GM23248 (cell line): ENCODE measurements around the gene PKD1. TPM values are rescaled to one million over a fixed set of nuclear protein-coding genes. Genes with fewer than 3 reads are reported as not detected.

Experiments used
- DNase-seq: peaks from one replicate; pipeline ENCODE4 v3.0.0-alpha.2; 2015
- H2AFZ ChIP-seq: fragments of 200-600 bp; sonication (generic); 2 replicates; pipeline ENCODE4 v1.6.1; 2016; ENCODE audit warnings: antibody characterized with exemption
- H3F3A ChIP-seq: fragments of 200-600 bp; sonication (generic); 2 replicates; pipeline ENCODE4 v1.6.1; 2016; ENCODE audit warnings: mild to moderate bottlenecking, antibody characterized with exemption, mixed run types; ENCODE audit not compliant: insufficient read depth
- H3K27ac ChIP-seq: fragments of 200-600 bp; sonication (generic); 2 replicates; pipeline ENCODE4 v1.5.1; 2016; ENCODE audit warnings: mild to moderate bottlenecking
- H3K27me3 ChIP-seq: fragments of 200-600 bp; sonication (generic); replicated peaks from 2 replicates; pipeline ENCODE4 v1.6.1; 2016; ENCODE audit warnings: mild to moderate bottlenecking; ENCODE audit not compliant: insufficient read depth
- H3K36me3 ChIP-seq: fragments of 200-600 bp; sonication (generic); 2 replicates; pipeline ENCODE4 v1.6.1; 2016; ENCODE audit warnings: low read depth, mild to moderate bottlenecking
- H3K4me1 ChIP-seq: fragments of 200-600 bp; sonication (generic); 2 replicates; pipeline ENCODE4 v1.6.1; 2016; ENCODE audit warnings: mild to moderate bottlenecking; ENCODE audit not compliant: insufficient read depth
- H3K4me2 ChIP-seq: fragments of 200-600 bp; sonication (generic); one replicate; pipeline ENCODE4 v1.6.1; 2016; ENCODE audit warnings: mild to moderate bottlenecking; ENCODE audit not compliant: unreplicated experiment
- H3K4me3 ChIP-seq: fragments of 200-600 bp; sonication (generic); 2 replicates; pipeline ENCODE4 v1.5.1; 2016; ENCODE audit warnings: mild to moderate bottlenecking
- H3K79me2 ChIP-seq: fragments of 200-600 bp; sonication (generic); 2 replicates; pipeline ENCODE4 v1.6.1; 2016; ENCODE audit warnings: mild to moderate bottlenecking; ENCODE audit not compliant: insufficient read depth
- H3K9ac ChIP-seq: fragments of 200-600 bp; sonication (generic); 2 replicates; pipeline ENCODE4 v1.6.1; 2016; ENCODE audit warnings: mild to moderate bottlenecking
- H3K9me2 ChIP-seq: fragments of 200-600 bp; sonication (generic); 2 replicates; pipeline ENCODE4 v1.6.1; 2016; ENCODE audit warnings: mixed run types, mild to moderate bottlenecking, moderate library complexity; ENCODE audit not compliant: insufficient read depth
- H3K9me3 ChIP-seq: fragments of 200-600 bp; sonication (generic); one replicate; pipeline ENCODE4 v1.6.1; 2017; ENCODE audit warnings: low read depth
- H4K20me1 ChIP-seq: fragments of 200-600 bp; sonication (generic); 2 replicates; pipeline ENCODE4 v1.6.0; 2016; ENCODE audit not compliant: insufficient read depth
- EZH2 ChIP-seq: fragments of 200-600 bp; sonication (generic); IDR thresholded peaks from 2 replicates; pipeline ENCODE4 v1.6.1; 2018; ENCODE audit warnings: antibody characterized with exemption, mild to moderate bottlenecking; ENCODE audit not compliant: insufficient read depth, poor library complexity, severe bottlenecking
- EZH2phosphoT487 ChIP-seq: fragments of 200-600 bp; sonication (generic); IDR thresholded peaks from 2 replicates; pipeline ENCODE4 v1.6.1; 2018; ENCODE audit warnings: antibody characterized with exemption, moderate library complexity, mild to moderate bottlenecking, low read depth; ENCODE audit not compliant: insufficient read depth
- WGBS, 2 experiments: methylation state at CpG; one replicate each; pipeline ENCODE4 v1.1.6; 2015 to 2017; ENCODE audit warnings: low lambda C conversion rate in 2 of 2, low coverage in 1 of 2; ENCODE audit errors: missing lambda C conversion rate in 2 of 2; 5-methylcytosine and 5-hydroxymethylcytosine counted together
- in situ Hi-C: fragments of 300-500 bp; cut with MboI; formaldehyde crosslinking; loops from 2 replicates; pipeline ENCODE4 v1.15.0; 2020
- polyA plus RNA-seq: library from polyadenylated mRNA; unstranded; fragments of >200 nt; fragmentation: Nextera tagmentation; extraction: Ambion mirVana; gene quantifications from 2 replicates; pipeline ENCODE4 v1.2.1, GENCODE V29; 2016
- total RNA-seq: library from RNA; depleted of rRNA; stranded (reverse); fragments of >200 nt; shearing (Covaris generic); gene quantifications from 2 replicates; pipeline ENCODE4 v1.2.3, GENCODE V29; 2014

The PKD1 gene
- total and polyA plus RNA-seq, 2 experiments from 2014 or later, result 48.4 to 201 TPM

- no peaks in the 10 kb centered on the region for H3F3A ChIP-seq
- no peak overlapping the region for H3K27ac ChIP-seq
- H3K4me3 ChIP-seq, result no peak overlapping the region
- no peaks in the 10 kb centered on the region for H3K27me3 ChIP-seq
- in situ Hi-C loops, result no loop called here
- H2AFZ ChIP-seq, result no peak overlapping the region
- H3K9me2 ChIP-seq, result no peaks in the 10 kb centered on the region
- H3K9me3 ChIP-seq, result no peaks in the 10 kb centered on the region
- no peak overlapping the region for H3K9ac ChIP-seq
- no peaks in the 10 kb centered on the region for H3K79me2 ChIP-seq
- 92 to 93% methylated on average over 20 to 22 of the region's 24 CpGs for WGBS, 2 experiments
- TF ChIP-seq EZH2 (no peak), EZH2phosphoT487 (no peak)
- H3K4me1 ChIP-seq, result no peaks in the 10 kb centered on the region
- no peak overlapping the region for H3K4me2 ChIP-seq
- no peaks in the 10 kb centered on the region; the same call in 1 of the 2 replicates for H3K36me3 ChIP-seq
- H4K20me1 ChIP-seq, result no peaks in the 10 kb centered on the region
- no peak for DNase-seq
These were observed 60.1 kb downstream of the PKD1 start for GRCh38 chr16:2075631-2076030.

GRCh38 chr16:2074071-2074470 is 61.6 kb downstream of the PKD1 start:
- Histone ChIP-seq H3K9me2 (no peaks in the 10 kb centered on the region), H3K79me2 (no peaks in the 10 kb centered on the region), H3K4me3 (no peak overlapping the region), H3K9me3 (no peaks in the 10 kb centered on the region), H3K4me2 (no peak overlapping the region), H3K9ac (no peak overlapping the region), H2AFZ (no peak overlapping the region), H3F3A (no peaks in the 10 kb centered on the region), H4K20me1 (no peaks in the 10 kb centered on the region), H3K36me3 (no peaks in the 10 kb centered on the region; the same call in 1 of the 2 replicates), H3K4me1 (no peaks in the 10 kb centered on the region), H3K27ac (no peak overlapping the region), H3K27me3 (no peaks in the 10 kb centered on the region)
- 93 to 96% methylated on average over 20 of the region's 20 CpGs for WGBS, 2 experiments
- in situ Hi-C loops, result no loop called here
- DNase-seq, result no peak
- TF ChIP-seq EZH2phosphoT487 (no peak), EZH2 (no peak)

- WGBS, 2 experiments, result 89 to 92% methylated on average over 8 of the region's 8 CpGs
- Histone ChIP-seq H3K36me3 (peaks cover 6% of the 10 kb centered on the region; the same call in 1 of the 2 replicates), H3K79me2 (no peaks in the 10 kb centered on the region), H3K4me2 (no peak overlapping the region), H3K27ac (no peak overlapping the region), H3F3A (no peaks in the 10 kb centered on the region), H3K4me3 (no peak overlapping the region), H4K20me1 (no peaks in the 10 kb centered on the region), H3K4me1 (no peaks in the 10 kb centered on the region), H3K27me3 (no peaks in the 10 kb centered on the region), H3K9ac (no peak overlapping the region), H3K9me3 (no peaks in the 10 kb centered on the region), H3K9me2 (no peaks in the 10 kb centered on the region), H2AFZ (no peak overlapping the region)
- no peak for DNase-seq
- in situ Hi-C loops, result no loop called here
- TF ChIP-seq EZH2phosphoT487, result no peak
These were observed 62.8 kb downstream of the PKD1 start for GRCh38 chr16:2072926-2073325.

- in situ Hi-C loops, result no loop called here
- H3K9me3 ChIP-seq, result no peaks in the 10 kb centered on the region
- no peak overlapping the region for H3K27ac ChIP-seq
- DNase-seq, result no peak
- no peak overlapping the region for H3K9ac ChIP-seq
- H3K4me2 ChIP-seq, result no peak overlapping the region
- no peak for TF ChIP-seq EZH2
- TF ChIP-seq EZH2phosphoT487, result no peak
- H3K36me3 ChIP-seq, result peaks cover 6% of the 10 kb centered on the region; the same call in 1 of the 2 replicates
- H3K27me3 ChIP-seq, result no peaks in the 10 kb centered on the region
- no peaks in the 10 kb centered on the region for H3K4me1 ChIP-seq
- 87 to 88% methylated on average over 32 to 34 of the region's 34 CpGs for WGBS, 2 experiments
- H4K20me1 ChIP-seq, result no peaks in the 10 kb centered on the region
- H3K9me2 ChIP-seq, result no peaks in the 10 kb centered on the region
- H2AFZ ChIP-seq, result no peak overlapping the region
- H3K79me2 ChIP-seq, result no peaks in the 10 kb centered on the region
- no peak overlapping the region for H3K4me3 ChIP-seq
- no peaks in the 10 kb centered on the region for H3F3A ChIP-seq
These were observed 64.1 kb downstream of the PKD1 start for GRCh38 chr16:2071454-2072202.
